ENCODE data around the gene CLIP2. TPM values are rescaled to one million over a fixed set of nuclear protein-coding genes. Genes with fewer than 3 reads are reported as not detected.

The CLIP2 gene
- total RNA-seq, 1 donor from 2014 or later = 12.9 TPM

DNA sequence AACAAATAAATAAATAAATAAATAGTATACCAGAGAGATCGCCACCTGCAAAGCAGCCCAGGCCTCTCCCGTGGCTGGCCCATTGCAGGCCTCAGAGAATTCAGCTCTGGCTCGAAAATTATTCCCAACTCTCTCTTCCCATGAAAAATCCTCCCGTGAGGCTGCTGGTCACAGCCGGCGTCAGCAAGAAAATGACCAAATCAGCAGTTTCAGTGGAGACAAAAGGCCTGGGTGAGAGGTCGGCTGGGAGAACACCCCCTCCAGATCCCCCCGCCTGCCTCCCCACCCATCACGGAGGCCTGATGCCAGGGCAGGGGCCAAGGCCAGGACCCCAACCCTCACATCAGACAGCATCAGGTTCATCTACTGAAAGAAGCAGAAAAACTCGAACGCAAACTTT is 3.1 kb upstream of the CLIP2 start:
- TF ChIP-seq, protein P1, sequence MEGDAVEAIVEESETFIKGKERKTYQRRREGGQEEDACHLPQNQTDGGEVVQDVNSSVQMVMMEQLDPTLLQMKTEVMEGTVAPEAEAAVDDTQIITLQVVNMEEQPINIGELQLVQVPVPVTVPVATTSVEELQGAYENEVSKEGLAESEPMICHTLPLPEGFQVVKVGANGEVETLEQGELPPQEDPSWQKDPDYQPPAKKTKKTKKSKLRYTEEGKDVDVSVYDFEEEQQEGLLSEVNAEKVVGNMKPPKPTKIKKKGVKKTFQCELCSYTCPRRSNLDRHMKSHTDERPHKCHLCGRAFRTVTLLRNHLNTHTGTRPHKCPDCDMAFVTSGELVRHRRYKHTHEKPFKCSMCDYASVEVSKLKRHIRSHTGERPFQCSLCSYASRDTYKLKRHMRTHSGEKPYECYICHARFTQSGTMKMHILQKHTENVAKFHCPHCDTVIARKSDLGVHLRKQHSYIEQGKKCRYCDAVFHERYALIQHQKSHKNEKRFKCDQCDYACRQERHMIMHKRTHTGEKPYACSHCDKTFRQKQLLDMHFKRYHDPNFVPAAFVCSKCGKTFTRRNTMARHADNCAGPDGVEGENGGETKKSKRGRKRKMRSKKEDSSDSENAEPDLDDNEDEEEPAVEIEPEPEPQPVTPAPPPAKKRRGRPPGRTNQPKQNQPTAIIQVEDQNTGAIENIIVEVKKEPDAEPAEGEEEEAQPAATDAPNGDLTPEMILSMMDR (IDR thresholded peaks at IDR 0.05; ENCODE audit: insufficient read depth, low read length, severe bottlenecking) = no peak
- no peak for FAIRE-seq
- Histone ChIP-seq H3K27me3 (ENCODE audit: control insufficient read depth, insufficient read depth, low read length) (peaks cover 1% of the 10 kb centered on the region), H3K4me3 (ENCODE audit: low read depth, low read length) (no peak overlapping the region), H3K36me3 (ENCODE audit: control insufficient read depth, insufficient read depth, low read length) (no peaks in the 10 kb centered on the region)
- DNase-seq (ENCODE audit: low read depth) = no peak

GRCh38 chr7:74287303-74288033 is 1.7 kb upstream of the CLIP2 start:
- TF ChIP-seq, protein P1 (IDR thresholded peaks at IDR 0.05; ENCODE audit: insufficient read depth, low read length, severe bottlenecking) = no peak
- no peak for FAIRE-seq
- H3K36me3 ChIP-seq (ENCODE audit: control insufficient read depth, insufficient read depth, low read length) = no peaks in the 10 kb centered on the region
- no peak overlapping the region for H3K4me3 ChIP-seq (ENCODE audit: low read depth, low read length)
- peaks cover 1% of the 10 kb centered on the region for H3K27me3 ChIP-seq (ENCODE audit: control insufficient read depth, insufficient read depth, low read length)
- no peak for DNase-seq (ENCODE audit: low read depth)

DNA sequence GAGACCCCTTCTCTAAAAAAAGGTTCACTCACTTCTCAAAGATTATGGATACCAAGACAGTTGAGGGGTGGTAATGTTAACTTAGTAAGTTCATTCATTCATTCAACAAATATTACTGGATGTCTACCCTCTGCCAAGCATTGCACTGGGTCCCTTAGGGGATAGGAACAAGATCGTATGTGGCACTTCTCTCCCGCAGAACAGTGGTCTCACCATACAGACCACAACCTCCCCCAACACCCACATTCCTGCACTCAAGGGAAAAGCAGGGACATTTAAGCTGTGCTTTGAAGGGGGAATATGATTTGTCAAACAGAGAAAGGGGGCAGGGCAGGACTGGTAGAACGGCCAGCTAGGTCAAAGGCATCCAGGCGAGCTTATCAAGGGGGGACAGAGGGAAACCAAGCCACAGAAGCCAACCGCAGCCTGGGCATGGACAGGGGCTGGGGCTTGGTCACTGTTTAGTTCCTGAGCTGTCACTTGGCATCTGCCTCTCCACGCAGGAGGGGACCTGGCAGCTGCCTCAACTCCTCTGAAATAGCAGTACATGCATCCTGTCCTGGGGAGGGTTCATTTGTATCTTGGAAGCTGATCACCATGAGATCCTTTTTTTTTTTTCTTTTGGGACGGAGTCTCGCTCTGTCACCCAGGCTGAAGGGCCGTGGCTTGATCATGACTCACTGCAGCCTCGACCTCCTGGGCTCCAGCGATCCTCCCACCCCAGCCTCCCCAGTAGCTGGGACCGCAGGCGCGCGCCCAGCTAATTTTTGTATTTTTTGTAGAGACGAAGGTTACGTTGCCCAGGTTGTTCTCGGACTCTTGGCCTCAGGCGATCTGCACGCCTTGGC is 949 bp upstream of the CLIP2 start:
- no peak for DNase-seq (ENCODE audit: low read depth)
- no peaks in the 10 kb centered on the region for H3K27me3 ChIP-seq (ENCODE audit: control insufficient read depth, insufficient read depth, low read length)
- FAIRE-seq = no peak
- no peaks in the 10 kb centered on the region for H3K36me3 ChIP-seq (ENCODE audit: control insufficient read depth, insufficient read depth, low read length)
- no peak overlapping the region for H3K4me3 ChIP-seq (ENCODE audit: low read depth, low read length)
- TF ChIP-seq, protein P1 (IDR thresholded peaks at IDR 0.05; ENCODE audit: insufficient read depth, low read length, severe bottlenecking) = no peak

GRCh38 chr7:74289659-74290552 is 699 bp downstream of the CLIP2 start:
- Histone ChIP-seq H3K4me3 (ENCODE audit: low read depth, low read length) (peak overlapping the region; percentile 60), H3K27me3 (ENCODE audit: control insufficient read depth, insufficient read depth, low read length) (no peaks in the 10 kb centered on the region), H3K36me3 (ENCODE audit: control insufficient read depth, insufficient read depth, low read length) (no peaks in the 10 kb centered on the region)
- FAIRE-seq (no peak), DNase-seq (ENCODE audit: low read depth) (no peak)
- TF ChIP-seq, protein P1 (IDR thresholded peaks at IDR 0.05; ENCODE audit: insufficient read depth, low read length, severe bottlenecking) = no peak

GRCh38 chr7:74290553-74290950 is 1.3 kb downstream of the CLIP2 start:
- Histone ChIP-seq H3K27me3 (ENCODE audit: control insufficient read depth, insufficient read depth, low read length) (no peaks in the 10 kb centered on the region), H3K4me3 (ENCODE audit: low read depth, low read length) (peak overlapping the region; percentile 60), H3K36me3 (ENCODE audit: control insufficient read depth, insufficient read depth, low read length) (no peaks in the 10 kb centered on the region)
- DNase-seq (ENCODE audit: low read depth) (no peak), FAIRE-seq (no peak)
- TF ChIP-seq, protein P1 (IDR thresholded peaks at IDR 0.05; ENCODE audit: insufficient read depth, low read length, severe bottlenecking) = no peak

All from bronchial epithelial cell (primary cell).